GM12873 (cell line): ENCODE data around the gene INTS2.

Experiments
- TF ChIP-seq, protein P1 (sequence below): IDR thresholded peaks from 2 replicates; pipeline ENCODE4 v1.5.1; 2012; ENCODE audit warnings: low read depth, mild to moderate bottlenecking, moderate library complexity, low read length, control low read depth; ENCODE audit not compliant: insufficient read depth; ENCODE audit errors: missing control alignments

Gene INTS2

GRCh38 chr17:61846088-61846487 is 81.7 kb downstream of the INTS2 start:
- TF ChIP-seq, protein P1, sequence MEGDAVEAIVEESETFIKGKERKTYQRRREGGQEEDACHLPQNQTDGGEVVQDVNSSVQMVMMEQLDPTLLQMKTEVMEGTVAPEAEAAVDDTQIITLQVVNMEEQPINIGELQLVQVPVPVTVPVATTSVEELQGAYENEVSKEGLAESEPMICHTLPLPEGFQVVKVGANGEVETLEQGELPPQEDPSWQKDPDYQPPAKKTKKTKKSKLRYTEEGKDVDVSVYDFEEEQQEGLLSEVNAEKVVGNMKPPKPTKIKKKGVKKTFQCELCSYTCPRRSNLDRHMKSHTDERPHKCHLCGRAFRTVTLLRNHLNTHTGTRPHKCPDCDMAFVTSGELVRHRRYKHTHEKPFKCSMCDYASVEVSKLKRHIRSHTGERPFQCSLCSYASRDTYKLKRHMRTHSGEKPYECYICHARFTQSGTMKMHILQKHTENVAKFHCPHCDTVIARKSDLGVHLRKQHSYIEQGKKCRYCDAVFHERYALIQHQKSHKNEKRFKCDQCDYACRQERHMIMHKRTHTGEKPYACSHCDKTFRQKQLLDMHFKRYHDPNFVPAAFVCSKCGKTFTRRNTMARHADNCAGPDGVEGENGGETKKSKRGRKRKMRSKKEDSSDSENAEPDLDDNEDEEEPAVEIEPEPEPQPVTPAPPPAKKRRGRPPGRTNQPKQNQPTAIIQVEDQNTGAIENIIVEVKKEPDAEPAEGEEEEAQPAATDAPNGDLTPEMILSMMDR = no peak

- TF ChIP-seq, protein P1 = no peak
Measured at GRCh38 chr17:61843435-61843834, 84.3 kb downstream of the INTS2 start.

DNA sequence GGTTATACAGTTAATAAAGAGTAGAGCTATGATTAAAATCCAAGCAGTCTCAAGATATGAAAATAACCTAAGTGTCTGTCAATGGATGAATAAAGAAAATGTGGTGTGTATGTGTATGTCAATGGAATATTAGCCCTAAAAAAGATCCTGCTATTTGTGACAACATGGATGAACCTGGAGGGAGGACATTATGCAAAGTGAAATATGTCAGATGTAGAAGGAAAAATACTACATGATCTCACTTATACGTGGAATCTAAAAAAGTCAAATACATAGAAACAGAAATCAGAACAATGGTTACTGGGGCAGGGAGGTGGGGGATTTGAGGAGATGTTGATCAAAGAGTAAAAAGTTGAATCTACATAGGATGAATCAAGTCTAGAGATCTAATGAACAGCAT is 84.9 kb downstream of the INTS2 start:
- TF ChIP-seq, protein P1 = no peak

GRCh38 chr17:61839300-61839786 is 88.4 kb downstream of the INTS2 start:
- TF ChIP-seq, protein P1 = no peak

DNA sequence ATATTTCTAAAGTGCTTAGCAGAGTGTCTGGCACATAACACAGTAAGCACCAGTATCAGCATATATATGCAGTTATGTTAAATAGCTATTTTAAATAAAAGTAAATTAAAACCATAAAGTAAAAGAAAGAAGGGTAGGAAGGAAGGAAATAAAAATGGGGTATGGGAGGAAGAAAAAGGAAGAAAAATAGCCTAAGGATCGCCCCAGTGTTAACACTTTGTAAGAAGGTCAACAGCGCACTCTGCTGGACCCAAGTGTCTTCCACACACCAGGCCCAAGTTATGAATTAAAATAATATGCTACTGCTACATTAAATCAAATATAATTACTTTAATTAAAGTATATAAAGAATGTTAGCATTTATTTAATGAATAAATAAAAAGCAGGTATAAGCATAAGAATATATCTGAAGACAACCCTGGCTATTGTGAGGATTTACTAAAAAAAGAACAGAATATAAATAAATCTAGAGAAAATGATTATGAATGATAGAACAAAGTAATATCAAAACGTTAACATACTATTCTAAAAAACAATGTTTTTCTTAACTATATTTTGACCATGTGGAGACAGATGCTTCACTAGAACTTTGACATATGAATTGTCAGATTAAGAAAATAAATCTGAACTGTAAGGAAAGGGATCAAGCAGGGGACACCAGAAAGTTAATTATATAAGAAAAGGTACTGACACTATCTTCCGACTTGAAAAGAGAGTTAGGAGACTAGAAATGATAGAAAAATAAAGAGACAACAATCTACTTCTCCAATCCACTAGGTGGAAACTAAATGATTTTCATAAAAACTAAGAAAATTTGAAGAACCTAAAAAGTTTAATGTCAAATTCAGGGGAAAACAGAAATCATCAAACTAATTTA is 90.4 kb downstream of the INTS2 start:
- TF ChIP-seq, protein P1 = peak; percentile 71

DNA sequence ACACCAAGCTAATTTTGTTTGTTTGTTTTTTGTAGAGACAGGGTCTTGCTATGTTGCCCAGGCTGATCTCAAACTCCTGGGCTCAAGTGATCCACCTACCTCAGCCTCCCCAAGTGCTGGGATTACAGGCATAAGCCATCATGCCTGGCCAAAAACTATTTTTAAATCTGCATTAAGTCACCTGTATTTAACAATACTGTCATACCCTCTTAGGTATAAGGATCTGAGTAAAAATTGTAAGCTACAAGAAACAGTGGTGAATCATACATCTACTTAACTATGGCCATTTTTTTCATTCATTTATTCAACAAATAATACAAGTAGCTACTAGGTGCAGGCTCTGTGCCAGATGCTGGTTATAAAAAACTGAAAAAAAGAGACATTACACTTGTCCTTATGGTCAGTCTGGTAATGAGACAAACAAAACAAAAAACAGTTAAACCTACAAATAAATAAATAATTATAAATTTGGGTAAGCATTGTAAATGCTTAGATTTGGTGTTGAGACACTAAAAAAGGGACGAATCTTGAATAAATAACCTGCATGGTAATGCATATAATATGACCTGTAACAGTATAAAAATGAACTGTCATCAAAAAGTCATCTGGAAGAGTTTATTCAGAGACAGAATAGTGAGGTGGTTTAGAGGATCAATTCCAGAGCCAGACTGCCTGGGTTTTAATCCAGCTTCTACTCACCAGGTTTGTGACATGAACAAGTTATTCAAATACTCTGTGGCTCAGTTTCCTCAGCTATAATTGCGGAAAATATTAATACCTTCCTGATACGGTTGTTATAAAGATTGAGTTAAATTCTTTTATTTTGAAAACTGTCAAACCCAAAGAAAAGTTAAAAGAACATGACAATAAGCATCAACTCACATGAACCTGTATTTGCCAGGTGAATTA is 91.3 kb downstream of the INTS2 start:
- TF ChIP-seq, protein P1 = no peak

GRCh38 chr17:61835606-61836005 is 92.2 kb downstream of the INTS2 start:
- TF ChIP-seq, protein P1 = no peak
